GM12892 (cell line): ENCODE data around the gene GTF2F2.

ENCODE experiments used
- DNase-seq: peaks from one replicate; pipeline ENCODE4 v3.0.0; 2011; ENCODE audit not compliant: insufficient read length
- FAIRE-seq: peaks from 2 replicates; lab custom pipeline; 2011; peaks lifted over from hg19 to GRCh38; lab: Jason Lieb, UNC
- POLR2A ChIP-seq: IDR thresholded peaks from 2 replicates; pipeline ENCODE4 v1.6.1; 2011; ENCODE audit warnings: low read depth, low read length, control low read depth
- POLR2AphosphoS5 ChIP-seq: IDR thresholded peaks from 2 replicates; pipeline ENCODE4 v1.6.1; 2011; ENCODE audit warnings: low read depth, low read length, control low read depth
- TAF1 ChIP-seq: IDR thresholded peaks from 2 replicates; pipeline ENCODE4 v1.6.1; 2011; ENCODE audit warnings: low read depth, mild to moderate bottlenecking, control low read depth, low read length, borderline replicate concordance

Gene GTF2F2

DNA sequence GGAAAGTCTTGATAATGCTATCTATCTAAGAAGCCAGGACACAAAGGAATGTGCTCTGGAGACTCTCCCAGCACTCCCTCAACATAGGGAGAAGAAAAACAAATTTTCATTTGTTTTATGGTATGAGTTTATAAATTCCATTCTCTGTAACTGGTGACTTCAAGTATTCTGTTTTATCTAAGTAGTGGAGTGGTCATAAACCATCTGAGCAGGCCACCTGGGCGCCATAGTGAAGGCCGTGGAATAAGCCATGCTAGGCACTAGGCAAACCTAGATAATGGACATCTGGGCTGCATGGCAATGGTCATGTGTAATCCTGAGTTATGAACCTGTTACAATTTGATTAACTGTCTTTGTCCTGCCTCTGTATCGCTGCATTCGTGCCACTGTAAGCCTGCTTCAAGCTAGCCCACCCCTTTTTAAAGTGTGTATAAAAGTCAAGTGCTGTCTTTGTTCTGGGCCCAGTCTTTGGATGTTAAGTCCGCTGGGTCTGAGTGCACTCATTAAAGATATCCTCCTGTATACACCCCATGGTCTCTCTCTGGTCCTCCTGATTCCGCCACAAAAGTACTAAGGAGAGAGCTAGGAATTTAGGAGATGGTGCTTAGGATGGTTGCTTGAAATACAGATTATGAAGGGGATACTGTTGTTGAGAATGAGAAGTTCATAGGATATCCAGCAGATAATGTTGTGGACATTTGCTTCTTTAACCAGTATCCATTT lies 13.2 kb downstream of the GTF2F2 start:
- DNase-seq (no peak), FAIRE-seq (no peak)
- TF ChIP-seq TAF1: no peak
- no peak for TF ChIP-seq POLR2A
- no peak for TF ChIP-seq POLR2AphosphoS5

- DNase-seq (no peak), FAIRE-seq (no peak)
- TF ChIP-seq POLR2A (no peak), POLR2AphosphoS5 (no peak), TAF1 (no peak)
Measured at GRCh38 chr13:45136741-45137504, 16.6 kb downstream of the GTF2F2 start.

DNA sequence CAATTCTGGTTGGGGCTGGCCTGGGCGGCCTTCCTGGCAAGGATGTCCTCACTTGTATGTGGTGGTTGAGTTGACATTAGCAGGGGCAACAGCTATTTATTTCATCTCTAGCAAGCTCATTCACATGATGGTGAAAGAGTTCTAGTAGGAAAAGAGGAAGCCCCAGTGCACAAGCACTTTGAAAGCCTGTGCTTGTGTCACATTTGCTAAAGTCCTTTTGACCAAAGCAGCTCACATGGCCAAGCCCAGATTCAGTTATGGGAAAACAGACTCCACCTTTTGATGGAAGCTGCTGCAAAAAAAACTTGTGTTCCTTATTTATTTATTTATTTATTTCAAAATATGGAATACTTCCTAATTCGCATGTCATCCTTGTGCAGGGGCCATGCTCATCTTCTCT lies 17.2 kb downstream of the GTF2F2 start:
- FAIRE-seq: no peak
- TF ChIP-seq POLR2AphosphoS5 (no peak), TAF1 (no peak), POLR2A (no peak)
- DNase-seq: no peak

DNA sequence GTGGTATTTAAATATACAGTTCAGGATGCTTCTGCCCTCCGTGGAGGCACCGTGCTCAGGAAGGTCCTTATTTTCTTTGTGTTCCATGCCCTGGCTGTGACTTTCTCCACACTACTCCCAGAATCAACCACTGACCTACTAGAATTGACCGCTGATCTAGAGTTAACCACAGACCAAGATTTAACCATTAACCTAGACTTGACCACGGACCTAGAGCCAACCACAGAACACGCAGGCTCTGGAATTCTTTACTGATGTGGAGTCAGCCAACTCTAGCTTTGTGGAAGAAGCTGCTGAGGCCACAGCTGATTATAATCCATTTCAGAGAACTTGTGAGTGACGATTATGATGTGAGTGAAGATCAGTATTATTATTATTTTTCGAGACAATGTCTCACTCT lies 18.0 kb downstream of the GTF2F2 start:
- DNase-seq (no peak), FAIRE-seq (no peak)
- no peak for TF ChIP-seq POLR2A
- TF ChIP-seq TAF1: no peak
- no peak for TF ChIP-seq POLR2AphosphoS5

GRCh38 chr13:45141369-45141768 lies 21.1 kb downstream of the GTF2F2 start:
- no peak for TF ChIP-seq TAF1
- TF ChIP-seq POLR2AphosphoS5: no peak
- no peak for TF ChIP-seq POLR2A
- FAIRE-seq: no peak
- no peak for DNase-seq

DNA sequence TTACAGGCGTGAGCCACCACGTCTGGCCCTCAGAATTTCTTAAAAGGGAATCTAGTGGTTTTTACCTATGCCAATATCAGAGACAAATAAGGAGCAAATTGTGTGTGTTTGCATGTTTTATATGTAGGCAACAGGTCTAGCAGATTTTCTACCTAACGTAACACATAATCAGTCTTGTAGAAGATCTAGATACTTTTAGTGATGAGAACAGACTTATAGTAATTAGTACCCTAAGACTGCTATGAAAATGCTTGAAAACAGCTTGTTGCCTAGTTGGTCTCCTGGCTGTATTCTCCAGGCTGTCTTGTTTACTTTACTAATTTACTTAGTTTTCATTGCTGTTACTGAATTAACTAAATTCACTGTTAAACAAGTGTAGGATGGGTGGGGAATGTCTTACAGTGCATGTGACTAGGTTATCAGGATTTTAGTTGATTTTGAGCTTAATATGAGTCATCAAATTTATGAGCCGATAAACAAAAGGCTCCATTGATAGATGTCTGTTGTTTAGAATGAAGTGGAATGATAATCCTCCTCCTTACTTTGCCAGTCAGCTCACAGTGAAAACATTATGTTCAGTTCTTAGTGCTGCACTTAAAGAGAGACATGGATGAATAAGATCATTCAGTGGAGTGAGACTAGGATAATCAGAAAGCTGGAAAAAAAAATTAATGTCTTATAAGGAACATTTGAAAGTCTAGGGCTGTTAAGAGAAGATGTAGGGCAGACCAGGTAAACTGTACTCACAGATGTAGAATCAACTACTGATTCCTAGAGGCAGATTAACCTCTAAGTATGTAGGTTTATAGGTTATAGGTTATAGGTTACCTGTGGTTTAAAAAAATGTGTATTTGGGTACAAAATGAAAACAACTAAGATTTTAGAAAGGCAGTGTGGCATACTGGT lies 22.4 kb downstream of the GTF2F2 start:
- FAIRE-seq (no peak), DNase-seq (no peak)

DNA sequence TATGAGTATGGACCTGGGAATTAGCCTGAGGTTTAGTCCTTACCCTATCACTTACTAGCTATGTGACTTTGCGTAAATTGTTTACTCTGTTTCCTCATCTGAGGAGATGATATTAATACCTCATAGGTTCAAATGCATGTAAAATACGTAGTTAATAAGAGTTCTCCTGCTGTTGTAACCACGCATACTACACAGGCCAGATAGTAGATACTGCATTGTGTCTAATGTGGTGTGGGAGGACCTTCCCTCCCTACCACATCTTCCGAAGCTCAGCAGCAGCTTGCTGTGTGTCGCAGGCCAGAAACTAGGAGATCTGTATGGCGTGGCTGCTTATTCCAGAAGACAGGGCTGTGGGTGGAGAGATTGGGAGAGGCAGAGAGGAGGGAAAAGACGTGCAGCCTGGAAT lies 23.0 kb downstream of the GTF2F2 start:
- no peak for FAIRE-seq
- no peak for TF ChIP-seq POLR2A
- no peak for TF ChIP-seq TAF1
- TF ChIP-seq POLR2AphosphoS5: no peak
- DNase-seq: no peak

More for the DNA sequence above, 22.4 kb downstream of the GTF2F2 start:
- no peak for TF ChIP-seq POLR2AphosphoS5
- no peak for TF ChIP-seq POLR2A
- no peak for TF ChIP-seq TAF1

GRCh38 chr13:45149964-45150363 lies 29.7 kb downstream of the GTF2F2 start:
- FAIRE-seq: no peak
- TF ChIP-seq POLR2A: no peak
- no peak for TF ChIP-seq POLR2AphosphoS5
- no peak for DNase-seq

- no peak for TF ChIP-seq TAF1
- no peak for TF ChIP-seq POLR2AphosphoS5
- no peak for TF ChIP-seq POLR2A
- FAIRE-seq (no peak), DNase-seq (no peak)
Measured at GRCh38 chr13:45156565-45157361, 36.5 kb downstream of the GTF2F2 start.

DNA sequence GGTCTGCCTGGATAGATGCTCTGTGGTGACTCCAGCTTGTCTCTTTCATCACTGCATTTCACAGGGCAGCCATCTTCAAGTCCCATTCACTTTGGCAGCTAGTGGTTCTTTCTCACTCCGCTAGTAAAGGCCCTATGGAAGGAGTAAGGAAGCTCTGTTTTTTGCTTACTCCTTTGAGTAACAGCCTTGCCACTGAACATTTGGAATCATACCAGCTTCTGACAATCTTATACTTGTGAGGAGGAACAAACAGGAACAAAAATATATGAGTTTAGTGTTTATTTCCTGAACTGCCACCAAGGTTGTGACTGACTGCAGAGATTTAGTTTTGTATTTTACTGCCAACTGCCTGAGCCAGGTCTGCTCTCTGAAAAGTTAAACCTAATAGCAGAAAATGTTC lies 41.9 kb downstream of the GTF2F2 start:
- no peak for DNase-seq
- FAIRE-seq: no peak
- TF ChIP-seq POLR2AphosphoS5: no peak
- TF ChIP-seq TAF1: no peak
- no peak for TF ChIP-seq POLR2A

DNA sequence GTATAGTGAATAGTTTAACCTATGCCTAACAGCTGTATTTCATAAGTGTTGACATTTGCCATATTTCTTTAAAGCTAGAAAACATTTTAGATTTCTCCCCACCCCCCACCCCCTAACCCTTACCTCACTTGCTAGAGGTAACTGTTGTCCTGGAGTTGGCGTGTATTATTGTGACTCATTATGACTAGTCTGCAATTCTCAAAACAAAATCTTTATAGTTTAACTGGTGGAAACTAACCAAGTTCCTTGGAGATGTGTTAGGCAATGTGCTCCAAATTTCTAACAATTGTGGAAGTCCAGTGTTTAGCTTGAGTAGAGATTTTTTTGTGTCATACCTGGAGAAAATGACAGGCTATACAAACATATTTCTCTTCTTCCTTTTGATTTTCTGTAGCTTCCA lies 42.5 kb downstream of the GTF2F2 start:
- DNase-seq (no peak), FAIRE-seq (no peak)
- no peak for TF ChIP-seq POLR2AphosphoS5
- TF ChIP-seq POLR2A: no peak
- no peak for TF ChIP-seq TAF1

DNA sequence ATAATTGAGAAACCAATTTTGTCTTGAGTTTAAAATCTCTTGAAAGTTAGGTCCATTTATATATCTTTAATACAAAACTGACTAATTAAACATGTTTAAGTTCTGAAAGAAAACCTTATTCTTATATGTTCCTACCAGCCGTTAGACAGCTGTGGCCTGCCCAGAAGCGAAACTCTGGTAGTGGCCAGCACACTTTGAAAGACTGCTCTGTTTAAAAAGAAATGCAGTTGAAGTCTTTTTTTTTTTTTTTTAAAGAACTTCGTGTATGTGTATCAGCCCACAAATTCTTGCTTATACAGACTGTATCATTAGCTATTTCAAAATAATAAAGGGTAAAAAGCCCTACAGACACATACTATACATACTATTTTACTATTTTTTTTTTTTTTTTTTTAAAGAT lies 46.5 kb downstream of the GTF2F2 start:
- FAIRE-seq: no peak
- DNase-seq: no peak
- TF ChIP-seq POLR2AphosphoS5: no peak
- no peak for TF ChIP-seq TAF1
- no peak for TF ChIP-seq POLR2A
